Thymus (tissue), 11 donors: Measurements from ENCODE around the gene FOXJ3. TPM values are rescaled to one million over a fixed set of nuclear protein-coding genes. Genes with fewer than 3 reads are reported as not detected.
"Not testable (repeated sequence)": the region's sequence is repeated elsewhere in the genome, so short reads cannot be mapped to it uniquely, and the experiment has no call there.

Experiments used
- DNase-seq, 9 donors: peaks; one replicate each; pipeline ENCODE4 v3.0.0-alpha.2; 2013; ENCODE audit warnings: low spot score in 9 of 9, low read depth in 6 of 9, missing footprints in 1 of 9
- H3K27ac ChIP-seq, 2 donors: one replicate each; pipeline ENCODE4 v1.5.1; 2013; ENCODE audit warnings: control low read depth in 1 of 2, low read depth in 1 of 2, low read length in 1 of 2, mild to moderate bottlenecking in 1 of 2, moderate library complexity in 1 of 2
- H3K27me3 ChIP-seq, 2 donors: one replicate each; pipeline ENCODE4 v1.5.1; 2013; ENCODE audit warnings: low read length in 1 of 2; ENCODE audit not compliant: control insufficient read depth in 2 of 2, insufficient read depth in 1 of 2
- H3K36me3 ChIP-seq, 2 donors: one replicate each; pipeline ENCODE4 v1.5.1; 2013; ENCODE audit warnings: low read length in 1 of 2, mild to moderate bottlenecking in 1 of 2, moderate library complexity in 1 of 2; ENCODE audit not compliant: control insufficient read depth in 2 of 2, insufficient read depth in 2 of 2
- H3K4me1 ChIP-seq, 2 donors: one replicate each; pipeline ENCODE4 v1.5.1; 2013; ENCODE audit warnings: low read length in 2 of 2; ENCODE audit not compliant: control insufficient read depth in 2 of 2, insufficient read depth in 2 of 2
- H3K4me3 ChIP-seq, 2 donors: one replicate each; pipeline ENCODE4 v1.5.1; 2013; ENCODE audit warnings: low read length in 2 of 2, control low read depth in 1 of 2, mild to moderate bottlenecking in 1 of 2
- H3K9me3 ChIP-seq, 2 donors: one replicate each; pipeline ENCODE4 v1.5.1; 2013; ENCODE audit warnings: low read length in 1 of 2, mild to moderate bottlenecking in 1 of 2; ENCODE audit not compliant: control insufficient read depth in 2 of 2, insufficient read depth in 1 of 2
- WGBS: extraction: QIAGEN DNeasy Blood & Tissue Kit; methylation state at CpG from one replicate; pipeline ENCODE4 v1.1.7; 2013; 5-methylcytosine and 5-hydroxymethylcytosine counted together
- polyA plus RNA-seq: library from polyadenylated mRNA; stranded (reverse); fragments of 200-250 nt; gene quantifications from one replicate; pipeline ENCODE4 v1.2.3, GENCODE V29; 2013
- total RNA-seq: library from RNA; stranded (reverse); fragments of 120-200 nt; gene quantifications from one replicate; pipeline ENCODE4 v1.2.4, GENCODE V29; 2013
- donor health status: healthy.

The FOXJ3 gene
- total and polyA plus RNA-seq, 2 donors: 19.7 to 20.8 TPM

GRCh38 chr1:42223036-42223435 is 112.0 kb downstream of the FOXJ3 start:
- no peaks in the 10 kb centered on the region for H3K36me3 ChIP-seq
- no peaks in the 10 kb centered on the region for H3K4me1 ChIP-seq
- no peak for DNase-seq
- 100% methylated on average over 1 of the region's 1 CpG for WGBS
- no peak overlapping the region for H3K4me3 ChIP-seq
- no peaks in the 10 kb centered on the region for H3K9me3 ChIP-seq
- no peaks in the 10 kb centered on the region for H3K27me3 ChIP-seq
- no peak overlapping the region for H3K27ac ChIP-seq

GRCh38 chr1:42221952-42222606 is 113.0 kb downstream of the FOXJ3 start:
- Histone ChIP-seq H3K27me3 (no peaks in the 10 kb centered on the region), H3K4me1 (no peaks in the 10 kb centered on the region), H3K4me3 (no peak overlapping the region), H3K27ac (no peak overlapping the region), H3K9me3 (no peaks in the 10 kb centered on the region), H3K36me3 (no peaks in the 10 kb centered on the region)
- no peak for DNase-seq
- WGBS: 100% methylated on average over 2 of the region's 2 CpGs

DNA sequence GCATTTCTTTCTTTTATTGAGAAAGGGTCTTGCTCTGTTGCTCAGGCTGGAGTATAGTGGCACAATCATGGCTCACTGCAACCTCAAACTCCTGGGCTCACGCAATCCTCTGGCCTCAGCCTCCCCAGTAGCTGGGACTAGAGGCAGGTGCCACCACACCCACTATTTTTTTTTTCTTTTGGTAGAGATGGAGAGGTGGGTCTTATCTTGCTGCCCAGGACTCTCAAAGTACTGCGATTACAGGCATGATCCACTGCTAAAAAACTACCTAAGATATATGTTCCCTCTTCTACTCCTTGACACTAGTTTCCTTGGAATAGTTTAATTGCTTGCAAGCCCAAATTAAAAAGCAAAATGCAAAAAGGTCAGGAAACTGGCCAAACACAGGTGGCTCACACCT is 113.6 kb downstream of the FOXJ3 start:
- H3K4me3 ChIP-seq: no peak overlapping the region
- H3K9me3 ChIP-seq: no peaks in the 10 kb centered on the region
- no peaks in the 10 kb centered on the region for H3K27me3 ChIP-seq
- 96% methylated on average over 2 of the region's 2 CpGs for WGBS
- no peak for DNase-seq
- no peaks in the 10 kb centered on the region for H3K4me1 ChIP-seq
- H3K27ac ChIP-seq: no peak overlapping the region
- H3K36me3 ChIP-seq: no peaks in the 10 kb centered on the region

GRCh38 chr1:42219627-42220026 is 115.4 kb downstream of the FOXJ3 start:
- DNase-seq: no peak
- H3K9me3 ChIP-seq: no peaks in the 10 kb centered on the region
- no peak overlapping the region for H3K27ac ChIP-seq
- H3K36me3 ChIP-seq: no peaks in the 10 kb centered on the region
- H3K4me3 ChIP-seq: no peak overlapping the region
- WGBS: 94% methylated on average over 1 of the region's 1 CpG
- no peaks in the 10 kb centered on the region for H3K27me3 ChIP-seq
- H3K4me1 ChIP-seq: no peaks in the 10 kb centered on the region

DNA sequence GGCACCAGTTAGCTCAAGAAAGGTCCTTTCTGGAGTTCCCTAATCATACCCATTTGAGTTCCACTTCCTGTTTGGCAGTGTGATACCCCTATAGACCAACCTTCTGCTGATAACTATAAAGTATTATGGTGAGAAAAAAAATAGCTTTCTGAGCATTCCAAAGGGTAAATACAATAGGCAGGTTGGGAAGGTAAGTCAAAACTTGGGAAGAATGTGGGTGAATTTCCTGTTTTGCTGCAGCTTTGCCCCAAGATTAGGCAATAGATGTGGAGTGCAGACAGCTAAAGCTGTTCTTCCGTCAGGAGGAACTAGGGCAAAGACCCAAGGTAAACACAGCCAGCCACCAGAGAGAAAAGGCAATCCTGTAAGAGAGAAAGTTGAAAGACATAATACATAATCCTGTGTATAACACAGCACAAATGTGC is 120.6 kb downstream of the FOXJ3 start:
- no peak overlapping the region for H3K27ac ChIP-seq
- 92% methylated on average over 1 of the region's 1 CpG for WGBS
- no peaks in the 10 kb centered on the region for H3K27me3 ChIP-seq
- H3K9me3 ChIP-seq: peaks cover 0 to 4% of the 10 kb centered on the region in 2 donors
- no peak overlapping the region for H3K4me3 ChIP-seq
- peaks cover 0 to 9% of the 10 kb centered on the region in 2 donors for H3K36me3 ChIP-seq
- peaks cover 0 to 3% of the 10 kb centered on the region in 2 donors for H3K4me1 ChIP-seq
- no peak for DNase-seq

DNA sequence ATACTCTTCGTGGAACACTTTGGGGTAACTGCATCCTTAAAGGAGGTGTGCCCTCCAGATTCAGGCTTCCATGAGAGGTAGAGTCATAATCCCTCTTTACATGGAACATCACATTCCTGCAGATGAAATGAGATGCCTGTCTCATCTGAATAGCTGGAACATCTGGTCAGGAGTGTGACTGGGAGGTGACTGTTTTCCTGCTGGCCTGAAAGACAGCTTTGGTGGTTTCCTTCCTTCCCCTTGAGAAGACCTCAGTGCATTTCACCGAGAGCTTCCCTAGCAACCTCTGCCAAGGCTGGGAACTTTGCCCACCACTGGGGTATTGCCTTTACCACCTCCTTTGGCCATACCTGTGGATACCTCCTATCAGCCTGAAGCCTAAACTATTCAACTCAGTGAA is 123.8 kb downstream of the FOXJ3 start:
- WGBS: 82% methylated on average over 2 of the region's 2 CpGs
- H3K27ac ChIP-seq: no peak overlapping the region
- peaks cover 0 to 9% of the 10 kb centered on the region in 2 donors for H3K36me3 ChIP-seq
- H3K4me1 ChIP-seq: peaks cover 0 to 3% of the 10 kb centered on the region in 2 donors
- peaks cover 0 to 4% of the 10 kb centered on the region in 2 donors for H3K9me3 ChIP-seq
- no peaks in the 10 kb centered on the region for H3K27me3 ChIP-seq
- H3K4me3 ChIP-seq: no peak overlapping the region
- no peak for DNase-seq

- Histone ChIP-seq H3K27me3 (no peaks in the 10 kb centered on the region), H3K36me3 (peaks cover 0 to 9% of the 10 kb centered on the region in 2 donors), H3K9me3 (peaks cover 0 to 4% of the 10 kb centered on the region in 2 donors), H3K4me1 (peaks cover 0 to 3% of the 10 kb centered on the region in 2 donors), H3K27ac (no peak overlapping the region), H3K4me3 (no peak overlapping the region)
- 97% methylated on average over 6 of the region's 6 CpGs for WGBS
- no peak for DNase-seq
Observed at GRCh38 chr1:42210421-42211133, 124.5 kb downstream of the FOXJ3 start.

DNA sequence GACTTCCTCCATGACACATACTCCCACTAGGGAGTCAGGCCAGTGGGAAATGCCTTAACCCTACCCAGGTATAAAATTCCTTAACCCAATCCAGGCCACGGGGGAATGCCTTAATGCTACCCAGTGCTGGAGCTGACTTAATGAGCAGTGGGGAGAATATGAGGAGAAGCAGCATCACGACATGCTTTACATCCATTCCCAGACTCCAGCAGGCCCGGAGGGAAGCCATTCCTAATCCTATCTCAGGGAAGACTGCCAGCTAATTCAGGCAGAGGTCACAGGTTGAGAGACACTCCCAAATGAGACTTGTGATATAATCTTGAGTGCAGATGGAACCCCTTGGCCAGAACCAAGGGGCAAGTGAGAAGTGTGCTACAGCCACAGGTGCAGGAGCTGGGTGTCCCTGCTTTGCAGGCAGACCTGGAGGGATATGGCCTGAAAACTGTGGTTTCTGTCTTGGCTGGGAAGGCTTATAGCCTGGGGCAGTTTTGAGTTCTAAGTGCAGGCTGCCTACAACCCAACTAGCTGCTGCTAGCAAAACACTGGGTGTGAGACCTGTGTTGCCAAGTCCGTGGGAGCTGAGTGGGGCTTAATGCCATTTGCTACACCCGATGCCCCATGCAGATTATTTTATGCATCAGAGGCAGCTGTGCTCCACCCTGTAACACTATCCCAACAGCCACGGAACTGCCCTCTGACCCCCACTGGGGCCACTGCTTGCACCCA is 125.3 kb downstream of the FOXJ3 start:
- Histone ChIP-seq H3K4me1 (peaks cover 0 to 3% of the 10 kb centered on the region in 2 donors), H3K36me3 (peaks cover 0 to 9% of the 10 kb centered on the region in 2 donors), H3K9me3 (peaks cover 0 to 4% of the 10 kb centered on the region in 2 donors), H3K27ac (no peak overlapping the region), H3K4me3 (no peak overlapping the region), H3K27me3 (no peaks in the 10 kb centered on the region)
- no peak for DNase-seq
- WGBS: 97% methylated on average over 6 of the region's 6 CpGs

DNA sequence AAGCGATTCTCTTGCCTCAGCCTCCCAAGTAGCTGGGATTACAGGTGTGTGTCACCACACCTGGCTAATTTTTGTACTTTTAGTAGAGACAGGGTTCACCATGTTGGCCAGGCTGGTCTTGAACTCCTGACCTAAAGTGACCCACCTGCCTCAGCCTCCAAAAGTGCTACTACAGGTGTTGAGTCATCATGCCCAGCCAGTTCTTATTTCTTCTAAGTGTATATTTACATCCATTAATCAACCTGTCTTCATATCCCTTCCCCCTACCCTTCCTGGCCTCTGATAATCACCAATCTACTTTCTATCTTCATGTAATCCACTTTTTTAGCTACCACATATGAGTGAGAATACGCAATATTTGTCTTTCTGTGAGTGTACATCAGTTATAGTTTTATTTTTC is 128.1 kb downstream of the FOXJ3 start:
- not testable (repeated sequence) for H3K27ac ChIP-seq, H3K27me3 ChIP-seq, H3K9me3 ChIP-seq, H3K4me3 ChIP-seq, H3K4me1 ChIP-seq, DNase-seq
- 98% methylated on average over 2 of the region's 2 CpGs for WGBS
- peaks cover 0 to 18% of the 10 kb centered on the region in 2 donors for H3K36me3 ChIP-seq
